Naive thymus-derived CD4-positive, alpha-beta T cell (primary cell): ENCODE results near the gene RHOBTB3. TPM values are rescaled to one million over a fixed set of nuclear protein-coding genes. Genes with fewer than 3 reads are reported as not detected.
"Not testable (repeated sequence)": the region's sequence is repeated elsewhere in the genome, so short reads cannot be mapped to it uniquely, and the experiment has no call there.

ENCODE experiments used
- ATAC-seq: fragments of 150-1000 bp; cut with Tn5 transposase; 2 replicates; pipeline ENCODE4 v1.10.0; 2021; ENCODE audit warnings: mild to moderate bottlenecking, moderate library complexity
- CTCF ChIA-PET: fragments of 350-600 bp; sonication (Branson Sonifier 250); formaldehyde crosslinking; loops from one replicate; lab custom pipeline; 2021; ENCODE audit warnings: antibody characterized with exemption; lab: Charles Lee
- POLR2A ChIA-PET: fragments of 350-600 bp; sonication (Branson Sonifier 250); formaldehyde crosslinking; loops from one replicate; lab custom pipeline; 2021; ENCODE audit warnings: antibody characterized with exemption, inconsistent platforms; lab: Charles Lee
- DNase-seq, 9 donors: peaks; one replicate each; pipeline versions ENCODE4 v3.0.0 to v3.0.0-alpha.2; 2020 to 2022; ENCODE audit warnings: mixed read lengths in 1 of 9
- H3K27ac ChIP-seq: one replicate; pipeline ENCODE4 v1.7.0; 2013; ENCODE audit warnings: mild to moderate bottlenecking, low read depth, low read length, moderate library complexity
- H3K27me3 ChIP-seq, 2 donors: one replicate each; pipeline ENCODE4 v1.7.0; 2013; ENCODE audit warnings: low read length in 2 of 2, mild to moderate bottlenecking in 2 of 2, moderate library complexity in 2 of 2; ENCODE audit not compliant: control insufficient read depth in 2 of 2, insufficient read depth in 2 of 2
- H3K36me3 ChIP-seq, 3 experiments: 1 replicate in 2 of 3; 2 replicates in 1 of 3; pipeline ENCODE4 v1.7.0; 2013; ENCODE audit warnings: low read length in 3 of 3, mild to moderate bottlenecking in 3 of 3, moderate library complexity in 1 of 3; ENCODE audit not compliant: insufficient read depth in 3 of 3, control insufficient read depth in 2 of 3
- H3K4me1 ChIP-seq, 2 donors: one replicate each; pipeline ENCODE4 v1.7.0; 2013; ENCODE audit warnings: low read length in 2 of 2, mild to moderate bottlenecking in 2 of 2, moderate library complexity in 1 of 2; ENCODE audit not compliant: control insufficient read depth in 2 of 2, insufficient read depth in 2 of 2
- H3K4me3 ChIP-seq: 2 replicates; pipeline ENCODE4 v1.7.0; 2013; ENCODE audit warnings: mild to moderate bottlenecking, low read length
- H3K9me3 ChIP-seq, 3 experiments: 1 replicate in 2 of 3; 2 replicates in 1 of 3; pipeline ENCODE4 v1.7.0; 2013; ENCODE audit warnings: low read length in 3 of 3; ENCODE audit not compliant: control insufficient read depth in 2 of 3
- H3K27ac Mint-ChIP-seq, 9 donors: one replicate each; pipeline ENCODE4 v1.8.0; 2020 to 2022; ENCODE audit warnings: mixed read lengths in 9 of 9, mild to moderate bottlenecking in 8 of 9, moderate library complexity in 5 of 9, inconsistent platforms in 2 of 9
- H3K27me3 Mint-ChIP-seq, 5 donors: one replicate each; pipeline ENCODE4 v1.8.0; 2021 to 2022; ENCODE audit warnings: mixed read lengths in 5 of 5, mild to moderate bottlenecking in 1 of 5
- H3K36me3 Mint-ChIP-seq, 5 donors: one replicate each; pipeline ENCODE4 v1.8.0; 2020 to 2022; ENCODE audit warnings: mixed read lengths in 5 of 5, mild to moderate bottlenecking in 3 of 5, inconsistent platforms in 1 of 5
- H3K4me1 Mint-ChIP-seq, 7 donors: one replicate each; pipeline ENCODE4 v1.8.0; 2020 to 2022; ENCODE audit warnings: mixed read lengths in 7 of 7, mild to moderate bottlenecking in 3 of 7, inconsistent platforms in 1 of 7
- H3K4me3 Mint-ChIP-seq, 10 donors: one replicate each; pipeline ENCODE4 v1.8.0; 2020 to 2022; ENCODE audit warnings: mild to moderate bottlenecking in 10 of 10, mixed read lengths in 10 of 10, moderate library complexity in 6 of 10, inconsistent platforms in 2 of 10
- H3K9me3 Mint-ChIP-seq, 11 donors: one replicate each; pipeline ENCODE4 v1.8.0; 2020 to 2022; ENCODE audit warnings: mixed read lengths in 11 of 11, mild to moderate bottlenecking in 4 of 11, inconsistent platforms in 1 of 11, moderate library complexity in 1 of 11
- intact Hi-C, 2 donors: fragments of 100-400 bp; cut with micrococcal nuclease; formaldehyde crosslinking; loops; one replicate each; pipeline ENCODE4 v1.15.1; 2023
- polyA plus RNA-seq, 2 donors: library from polyadenylated mRNA; unstranded; fragments of 300-500 nt; fragmentation: Illumina TruSeq; gene quantifications; one replicate each; pipeline ENCODE4 v1.2.3, GENCODE V29; 2021
- total RNA-seq, 6 experiments: library from RNA in 5 of 6; stranded (reverse) in 5 of 6; gene quantifications; 1 replicate in 5 of 6; 2 replicates in 1 of 6; pipeline ENCODE4 v1.2.3 and lab custom pipeline; 2021 to 2026

Gene RHOBTB3
- total and polyA plus RNA-seq, 7 experiments from 2014 or later: 0.24 to 9.6 (median 4.6) TPM

DNA sequence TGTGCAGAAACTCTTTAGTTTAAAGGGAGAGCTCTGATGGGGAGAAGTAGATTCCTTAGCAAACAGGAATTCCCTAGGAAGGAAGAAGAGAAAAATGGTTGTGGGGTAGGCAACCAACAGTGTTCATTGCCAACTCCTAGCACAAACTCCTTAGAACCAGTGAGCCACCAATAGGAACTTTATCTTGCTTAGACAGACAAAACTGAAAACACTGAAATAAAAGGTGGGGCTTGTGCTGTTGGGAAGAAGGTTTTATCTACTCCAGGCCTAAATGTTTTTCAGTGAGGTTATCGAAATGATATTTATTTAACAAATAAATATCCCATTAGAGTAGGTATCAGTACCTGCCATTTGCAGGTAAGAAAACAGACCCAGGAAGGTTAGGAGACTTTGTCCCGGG lies 99.1 kb downstream of the RHOBTB3 start:
- ChIA-PET CTCF (interaction anchor here (0.7 to 1.1 kb wide), 2 partner anchors 49 to 59 kb away, joined by 3 read pairs; no protein-coding TSS in a partner anchor), POLR2A (interaction anchor here (2.8 to 3.5 kb wide), 2 partner anchors 9 to 22 kb away, joined by 11 to 51 read pairs; partner anchors contain the start of gene GLRX)
- no peaks in the 10 kb centered on the region for H3K9me3 Mint-ChIP-seq
- Histone ChIP-seq H3K27me3 (no peaks in the 10 kb centered on the region), H3K36me3 (no peaks in the 10 kb centered on the region), H3K4me1 (peaks cover 0 to 22% of the 10 kb centered on the region in 2 donors), H3K4me3 (no peak overlapping the region), H3K27ac (no peak overlapping the region), H3K9me3 (no peaks in the 10 kb centered on the region)
- DNase-seq (no peak), ATAC-seq (no peak)
- no peak overlapping the region for H3K4me3 Mint-ChIP-seq
- peak overlapping the region in 2 of 9 donors; percentile 22 to 33 for H3K27ac Mint-ChIP-seq
- intact Hi-C loops: no loop called here
- no peaks in the 10 kb centered on the region for H3K27me3 Mint-ChIP-seq
- H3K4me1 Mint-ChIP-seq: peaks cover 38 to 59% (median 46%) of the 10 kb centered on the region in 7 donors
- peaks cover 0 to 5% (median 0%) of the 10 kb centered on the region in 5 donors for H3K36me3 Mint-ChIP-seq

DNA sequence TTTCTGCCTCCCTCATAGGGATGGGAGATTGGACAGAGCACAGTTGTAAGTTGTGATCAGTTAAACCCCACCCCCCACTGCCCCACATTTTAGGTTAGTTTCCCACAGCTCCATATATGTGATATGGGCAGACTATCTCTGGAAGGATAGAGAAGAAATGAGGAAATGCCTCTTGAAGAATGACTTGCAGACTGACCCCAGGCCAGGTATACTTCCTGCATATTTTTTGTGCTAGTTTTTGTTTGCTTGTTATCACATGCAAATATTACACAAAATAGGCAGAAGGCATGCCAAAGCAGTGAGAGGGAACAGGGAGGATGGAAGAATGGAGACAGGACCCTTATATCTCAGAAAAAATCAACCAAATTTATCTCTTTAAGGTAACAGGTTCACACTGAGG lies 101.5 kb downstream of the RHOBTB3 start:
- H3K27me3 ChIP-seq: no peaks in the 10 kb centered on the region
- no peaks in the 10 kb centered on the region for H3K27me3 Mint-ChIP-seq
- no peaks in the 10 kb centered on the region for H3K36me3 ChIP-seq
- no peak overlapping the region for H3K27ac ChIP-seq
- H3K4me1 Mint-ChIP-seq: peaks cover 38 to 64% (median 53%) of the 10 kb centered on the region in 7 donors
- H3K4me1 ChIP-seq: peaks cover 15 to 21% of the 10 kb centered on the region in 2 donors
- H3K4me3 Mint-ChIP-seq: peak overlapping the region in 6 of 10 donors; percentile 39 to 96 (median 65)
- H3K4me3 ChIP-seq: no peak overlapping the region
- ChIA-PET POLR2A (interaction anchor here (0.9 to 3.5 kb wide), 7 partner anchors 8 to 51 kb away, joined by 3 to 51 read pairs (median 4); partner anchors contain the start of gene GLRX), CTCF (interaction anchor here (1.3 to 1.9 kb wide), 3 partner anchors 10 to 51 kb away, joined by 5 to 9 read pairs (median 5); partner anchors contain the start of gene GLRX)
- intact Hi-C loops: no loop called here
- ATAC-seq (no peak), DNase-seq (no peak)
- no peaks in the 10 kb centered on the region for H3K9me3 ChIP-seq
- H3K9me3 Mint-ChIP-seq: no peaks in the 10 kb centered on the region
- H3K36me3 Mint-ChIP-seq: peaks cover 0 to 2% (median 0%) of the 10 kb centered on the region in 5 donors
- peak overlapping the region in 6 of 9 donors; percentile 18 to 78 (median 64) for H3K27ac Mint-ChIP-seq

DNA sequence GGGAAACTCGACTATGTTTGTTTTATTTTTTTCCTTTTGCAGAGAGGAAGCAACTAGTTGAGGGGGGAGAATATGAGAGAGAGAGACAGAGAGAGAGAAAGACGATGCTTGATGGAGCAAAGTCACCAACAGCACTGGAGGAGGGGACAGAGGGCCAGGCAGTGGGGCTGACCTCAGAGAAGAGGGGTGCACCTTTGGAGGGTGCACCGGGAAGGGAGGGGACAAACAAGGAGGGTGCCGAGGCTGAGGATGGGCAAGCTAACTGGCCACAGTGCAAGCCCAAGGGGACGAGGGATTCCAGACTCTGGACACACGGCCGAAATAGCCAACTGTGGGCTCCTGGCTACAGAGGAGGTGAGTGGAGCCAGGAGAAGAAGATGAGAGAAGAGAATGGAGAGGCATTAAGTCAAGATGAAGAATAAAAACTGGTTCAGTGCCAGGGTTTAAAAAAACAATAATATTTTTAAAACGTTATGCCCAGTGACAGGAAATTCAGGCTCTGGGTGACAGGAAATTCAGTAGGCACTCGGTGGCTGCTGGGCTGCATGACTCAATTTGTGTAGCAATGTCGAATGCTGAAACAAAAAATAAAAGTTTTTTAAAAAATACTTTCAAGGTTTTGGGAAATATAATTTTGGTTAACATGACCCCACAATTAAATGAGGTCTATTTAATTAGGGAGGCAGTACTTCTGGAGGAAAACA lies 104.7 kb downstream of the RHOBTB3 start:
- Mint-ChIP-seq H3K27ac (peak overlapping the region; percentile 75 to 98 (median 92)), H3K4me3 (peak overlapping the region; percentile 85 to 96 (median 92)), H3K4me1 (peaks cover 36 to 63% (median 61%) of the 10 kb centered on the region in 7 donors), H3K9me3 (no peaks in the 10 kb centered on the region), H3K27me3 (no peaks in the 10 kb centered on the region), H3K36me3 (no peaks in the 10 kb centered on the region)
- H3K9me3 ChIP-seq: no peaks in the 10 kb centered on the region
- H3K4me3 ChIP-seq: peak overlapping the region; percentile 60
- H3K4me1 ChIP-seq: peaks cover 15 to 21% of the 10 kb centered on the region in 2 donors
- H3K36me3 ChIP-seq: no peaks in the 10 kb centered on the region
- ChIA-PET POLR2A (interaction anchor here (0.8 to 6.8 kb wide), 12 partner anchors 11 to 215 kb away, joined by 3 to 157 read pairs (median 4); partner anchors contain the start of gene GLRX), CTCF (interaction anchor here (0.7 to 15.0 kb wide), 8 partner anchors 8 to 54 kb away, joined by 4 to 357 read pairs (median 14); partner anchors contain the start of gene GLRX)
- ATAC-seq: no peak
- DNase-seq: peak in 4 of 9 donors; percentile 27 to 38 (median 36)
- intact Hi-C loops: loop anchor here (1.0 to 2.0 kb wide), 5 partner anchors 7 to 55 kb away; no protein-coding TSS in a partner anchor
- H3K27ac ChIP-seq: peak overlapping the region; percentile 74
- H3K27me3 ChIP-seq: no peaks in the 10 kb centered on the region

DNA sequence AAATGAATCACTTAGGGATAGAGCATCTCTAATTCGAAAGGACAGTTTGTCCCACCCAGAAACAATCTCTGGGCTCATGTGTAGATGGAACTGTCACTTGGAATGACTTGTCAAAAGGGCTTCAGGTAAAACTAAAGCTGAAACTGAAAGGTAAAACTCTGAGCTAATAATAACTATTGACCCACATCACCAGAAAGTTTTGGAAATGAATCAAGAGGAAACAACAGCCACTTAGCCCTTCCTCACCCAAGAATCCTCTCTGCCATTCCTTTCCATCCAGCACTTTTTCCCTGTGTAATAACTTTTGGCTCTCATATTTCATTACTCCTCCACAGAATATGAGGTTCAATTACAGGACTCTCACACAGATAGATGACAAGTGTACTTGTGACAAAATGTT lies 105.4 kb downstream of the RHOBTB3 start:
- DNase-seq: no peak
- H3K27me3 ChIP-seq: no peaks in the 10 kb centered on the region
- POLR2A ChIA-PET: interaction anchor here (0.6 to 6.8 kb wide), 10 partner anchors 8 to 75 kb away, joined by 3 to 157 read pairs (median 4); partner anchors contain the start of gene GLRX
- H3K9me3 Mint-ChIP-seq: no peaks in the 10 kb centered on the region
- H3K4me1 Mint-ChIP-seq: peaks cover 36 to 64% (median 60%) of the 10 kb centered on the region in 7 donors
- intact Hi-C loops: no loop called here
- no peak for ATAC-seq
- no peaks in the 10 kb centered on the region for H3K9me3 ChIP-seq
- H3K27me3 Mint-ChIP-seq: no peaks in the 10 kb centered on the region
- H3K4me1 ChIP-seq: peaks cover 15 to 21% of the 10 kb centered on the region in 2 donors
- H3K27ac Mint-ChIP-seq: peak overlapping the region in 8 of 9 donors; percentile 3 to 98 (median 90)
- CTCF ChIA-PET: interaction anchor here (0.5 to 15.0 kb wide), 5 partner anchors 10 to 53 kb away, joined by 4 to 357 read pairs (median 6); partner anchors contain the start of gene GLRX
- no peak overlapping the region for H3K4me3 ChIP-seq
- H3K36me3 Mint-ChIP-seq: no peaks in the 10 kb centered on the region
- H3K36me3 ChIP-seq: no peaks in the 10 kb centered on the region
- H3K4me3 Mint-ChIP-seq: peak overlapping the region; percentile 26 to 96 (median 92)
- peak overlapping the region; percentile 74 for H3K27ac ChIP-seq

DNA sequence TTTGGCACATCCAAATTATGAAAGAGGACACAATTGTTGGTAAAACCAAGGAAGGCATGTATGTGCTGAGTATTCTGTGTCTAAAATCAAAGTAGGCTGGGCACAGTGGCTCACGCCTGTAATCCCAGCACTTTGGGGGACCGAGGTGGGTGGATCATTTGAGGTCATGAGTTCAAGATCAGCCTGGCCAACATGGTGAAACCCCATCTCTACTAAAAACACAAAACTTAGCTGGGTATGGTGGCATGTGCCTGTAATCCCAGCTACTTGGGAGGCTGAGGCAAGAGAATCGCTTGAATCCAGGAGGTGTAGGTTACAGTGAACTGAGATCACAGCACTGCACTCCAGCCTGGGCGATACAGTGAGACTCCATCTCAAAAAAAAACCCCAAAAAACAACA lies 105.8 kb downstream of the RHOBTB3 start:
- H3K9me3 ChIP-seq, intact Hi-C loops, H3K27me3 ChIP-seq, H3K27me3 Mint-ChIP-seq, DNase-seq, H3K4me3 ChIP-seq, H3K36me3 Mint-ChIP-seq, H3K27ac ChIP-seq, H3K36me3 ChIP-seq, ATAC-seq, H3K9me3 Mint-ChIP-seq: not testable (repeated sequence)
- Mint-ChIP-seq H3K4me1 (peaks cover 36 to 60% (median 58%) of the 10 kb centered on the region in 7 donors), H3K27ac (peak overlapping the region in 8 of 9 donors; percentile 3 to 98 (median 90)), H3K4me3 (peak overlapping the region; percentile 26 to 96 (median 92))
- CTCF ChIA-PET: interaction anchor here (0.5 to 15.0 kb wide), 6 partner anchors 10 to 53 kb away, joined by 3 to 357 read pairs (median 5); partner anchors contain the start of gene GLRX
- H3K4me1 ChIP-seq: peaks cover 15 to 21% of the 10 kb centered on the region in 2 donors
- POLR2A ChIA-PET: interaction anchor here (0.6 to 6.8 kb wide), 10 partner anchors 8 to 76 kb away, joined by 3 to 157 read pairs (median 4); partner anchors contain the start of gene GLRX

DNA sequence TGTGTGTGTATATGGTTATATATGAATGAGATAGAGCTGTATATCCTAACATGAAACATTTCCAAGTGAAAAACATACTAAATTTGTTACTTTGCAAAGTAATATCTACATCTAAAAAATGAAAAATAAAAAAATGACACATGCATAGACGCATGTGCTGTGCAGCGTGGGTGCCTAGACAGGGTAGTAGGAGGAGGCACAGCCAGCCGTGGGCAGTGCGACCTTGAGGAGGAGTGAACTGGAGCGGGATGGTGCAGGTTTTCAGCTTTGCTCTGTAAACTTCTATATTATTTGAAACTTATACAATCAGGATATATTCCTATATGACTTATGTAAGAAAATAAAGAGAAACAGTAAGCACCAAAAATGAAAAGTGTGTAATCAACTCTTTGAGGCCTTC lies 106.4 kb downstream of the RHOBTB3 start:
- Mint-ChIP-seq H3K36me3 (no peaks in the 10 kb centered on the region), H3K27me3 (no peaks in the 10 kb centered on the region), H3K4me1 (peaks cover 35 to 61% (median 57%) of the 10 kb centered on the region in 7 donors), H3K27ac (peak overlapping the region in 7 of 9 donors; percentile 1 to 98 (median 78)), H3K9me3 (no peaks in the 10 kb centered on the region), H3K4me3 (no peak overlapping the region)
- Histone ChIP-seq H3K4me3 (no peak overlapping the region), H3K9me3 (no peaks in the 10 kb centered on the region), H3K36me3 (no peaks in the 10 kb centered on the region), H3K27me3 (no peaks in the 10 kb centered on the region), H3K27ac (no peak overlapping the region), H3K4me1 (peaks cover 15 to 21% of the 10 kb centered on the region in 2 donors)
- POLR2A ChIA-PET: interaction anchor here (0.9 to 6.8 kb wide), 3 partner anchors 16 to 56 kb away, joined by 3 to 157 read pairs (median 13); partner anchors contain the start of gene GLRX
- CTCF ChIA-PET: interaction anchor here (0.8 to 15.0 kb wide), 6 partner anchors 9 to 206 kb away, joined by 3 to 357 read pairs (median 4); partner anchors contain the start of gene GLRX
- ATAC-seq (no peak), DNase-seq (no peak)
- intact Hi-C loops: no loop called here
